GM10266 (cell line): ENCODE results near the gene NEFH.

ENCODE experiments used
- DNase-seq: peaks from one replicate; pipeline ENCODE4 v3.0.0; 2012; ENCODE audit errors: extremely low spot score
- TF ChIP-seq, protein P1 (sequence below): IDR thresholded peaks from 2 replicates; pipeline ENCODE4 v1.5.1; 2012; ENCODE audit warnings: mild to moderate bottlenecking, low read depth; ENCODE audit not compliant: control insufficient read depth, insufficient read depth; ENCODE audit errors: missing control alignments

Gene NEFH

DNA sequence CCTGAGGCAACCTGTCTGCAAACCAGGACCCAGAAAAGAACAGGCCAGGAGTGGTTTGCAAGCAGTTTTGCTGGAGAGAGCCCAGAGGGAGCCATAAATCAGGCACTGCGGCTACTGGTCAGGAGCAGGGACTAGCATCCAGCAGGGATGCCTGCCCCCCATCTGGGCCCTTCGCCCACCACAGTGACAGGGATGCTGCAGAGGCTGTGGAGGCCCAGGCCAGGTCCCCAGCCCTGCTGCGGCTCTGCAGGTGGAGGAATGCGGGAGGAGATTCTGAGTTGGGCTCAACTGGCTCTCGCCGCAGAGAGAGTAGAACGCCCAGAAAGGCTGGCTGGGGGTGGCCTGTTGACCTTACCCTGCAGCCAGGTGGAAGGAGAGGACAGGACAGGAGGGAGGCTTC is 16.4 kb upstream of the NEFH start:
- TF ChIP-seq, protein P1, sequence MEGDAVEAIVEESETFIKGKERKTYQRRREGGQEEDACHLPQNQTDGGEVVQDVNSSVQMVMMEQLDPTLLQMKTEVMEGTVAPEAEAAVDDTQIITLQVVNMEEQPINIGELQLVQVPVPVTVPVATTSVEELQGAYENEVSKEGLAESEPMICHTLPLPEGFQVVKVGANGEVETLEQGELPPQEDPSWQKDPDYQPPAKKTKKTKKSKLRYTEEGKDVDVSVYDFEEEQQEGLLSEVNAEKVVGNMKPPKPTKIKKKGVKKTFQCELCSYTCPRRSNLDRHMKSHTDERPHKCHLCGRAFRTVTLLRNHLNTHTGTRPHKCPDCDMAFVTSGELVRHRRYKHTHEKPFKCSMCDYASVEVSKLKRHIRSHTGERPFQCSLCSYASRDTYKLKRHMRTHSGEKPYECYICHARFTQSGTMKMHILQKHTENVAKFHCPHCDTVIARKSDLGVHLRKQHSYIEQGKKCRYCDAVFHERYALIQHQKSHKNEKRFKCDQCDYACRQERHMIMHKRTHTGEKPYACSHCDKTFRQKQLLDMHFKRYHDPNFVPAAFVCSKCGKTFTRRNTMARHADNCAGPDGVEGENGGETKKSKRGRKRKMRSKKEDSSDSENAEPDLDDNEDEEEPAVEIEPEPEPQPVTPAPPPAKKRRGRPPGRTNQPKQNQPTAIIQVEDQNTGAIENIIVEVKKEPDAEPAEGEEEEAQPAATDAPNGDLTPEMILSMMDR: no peak
- no peak for DNase-seq

DNA sequence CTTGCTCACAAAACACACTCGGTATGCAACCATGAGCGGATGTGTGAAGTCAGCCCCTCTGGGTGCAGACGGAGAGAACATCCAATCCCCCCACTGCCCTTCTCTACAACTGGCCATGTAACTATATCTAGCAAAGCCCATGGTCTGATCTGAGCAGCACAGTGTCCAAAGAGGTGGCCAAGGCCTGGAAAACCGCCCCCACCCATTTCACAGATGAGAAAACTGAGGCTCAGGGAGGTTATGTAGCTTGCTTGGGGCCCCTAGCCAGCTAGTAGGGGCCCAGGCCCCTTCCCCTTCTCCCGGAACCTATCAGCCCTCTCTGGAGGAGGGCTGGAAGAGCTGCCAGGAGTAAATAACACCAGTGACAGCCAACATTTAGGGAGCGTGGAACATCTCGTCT is 15.4 kb upstream of the NEFH start:
- TF ChIP-seq, protein P1: no peak

DNA sequence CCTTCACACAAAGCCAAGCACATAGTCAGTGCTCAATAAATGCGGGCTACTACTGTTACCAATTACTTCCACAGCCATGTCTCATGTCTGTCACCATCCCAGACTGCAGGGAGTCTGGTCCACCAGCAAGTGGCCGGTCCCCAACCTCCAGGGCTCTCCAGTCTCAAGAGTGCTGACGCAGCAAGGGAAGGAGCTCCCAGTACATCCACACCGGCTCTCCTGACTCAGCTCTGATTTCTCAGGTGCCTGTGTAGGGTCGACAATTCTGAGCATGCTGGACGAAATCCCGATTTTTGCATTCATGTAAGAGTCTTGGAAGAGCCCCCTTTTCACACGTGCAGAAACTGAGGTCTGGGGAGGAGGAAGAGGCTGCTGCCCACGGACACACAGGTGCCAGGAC is 10.3 kb upstream of the NEFH start:
- DNase-seq: no peak
- TF ChIP-seq, protein P1: no peak

More for the DNA sequence above, 15.4 kb upstream of the NEFH start:
- DNase-seq: no peak

DNA sequence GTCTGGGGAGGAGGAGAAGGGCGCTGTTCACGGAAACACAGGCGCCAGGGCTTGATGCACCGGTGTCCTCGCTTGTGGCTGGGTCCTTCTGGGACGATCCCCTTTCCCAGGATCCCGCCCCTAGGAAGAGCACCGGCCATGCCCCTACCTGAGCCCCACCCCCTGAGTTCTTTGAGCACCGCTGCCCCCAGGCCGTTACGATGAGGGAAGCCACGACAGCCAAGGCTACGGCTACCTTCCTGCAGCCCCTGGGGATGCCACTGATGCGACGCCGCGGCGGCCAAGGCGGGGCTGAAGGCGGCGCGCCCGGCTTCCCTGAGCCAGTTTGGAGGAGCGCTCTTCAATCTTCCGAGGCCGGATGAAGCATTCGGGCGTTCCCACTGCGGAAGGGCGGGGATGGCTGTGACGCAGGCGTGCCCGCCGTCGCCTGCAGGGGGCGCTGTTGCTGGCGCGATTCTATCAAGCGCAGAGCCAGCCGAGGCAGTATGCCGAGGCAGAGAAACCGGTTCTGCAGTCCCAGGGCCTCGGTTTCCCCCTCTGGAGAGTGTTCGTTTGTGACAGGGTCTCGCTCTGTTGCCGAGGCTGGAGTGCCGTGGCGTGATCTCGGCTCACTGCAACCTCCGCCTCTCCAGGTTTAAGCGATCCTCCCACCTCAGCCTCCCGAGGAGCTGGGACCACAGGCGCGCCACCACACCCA is 9.7 kb upstream of the NEFH start:
- TF ChIP-seq, protein P1: peak; percentile 80
- no peak for DNase-seq

DNA sequence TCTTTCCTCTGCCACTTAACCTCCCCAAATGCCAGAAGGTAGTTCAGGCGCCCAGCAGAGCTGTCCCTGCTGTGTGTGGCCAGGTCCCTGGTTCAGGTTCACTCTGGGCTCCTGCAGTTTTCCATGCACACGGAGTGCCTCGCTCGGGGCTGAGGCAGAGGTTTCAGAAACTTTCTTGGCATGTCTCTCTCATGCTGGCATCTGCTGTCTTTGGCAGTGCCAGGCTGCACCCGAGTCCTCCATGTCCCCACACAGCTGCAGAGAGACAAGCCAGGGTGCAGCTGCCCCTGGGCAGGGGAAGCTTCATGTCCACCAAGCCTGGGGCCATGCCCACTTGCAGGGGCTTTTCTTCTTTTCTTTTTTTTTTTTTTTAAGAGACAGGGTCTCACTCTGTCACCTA is 7.0 kb upstream of the NEFH start:
- DNase-seq: no peak
- TF ChIP-seq, protein P1: no peak

DNA sequence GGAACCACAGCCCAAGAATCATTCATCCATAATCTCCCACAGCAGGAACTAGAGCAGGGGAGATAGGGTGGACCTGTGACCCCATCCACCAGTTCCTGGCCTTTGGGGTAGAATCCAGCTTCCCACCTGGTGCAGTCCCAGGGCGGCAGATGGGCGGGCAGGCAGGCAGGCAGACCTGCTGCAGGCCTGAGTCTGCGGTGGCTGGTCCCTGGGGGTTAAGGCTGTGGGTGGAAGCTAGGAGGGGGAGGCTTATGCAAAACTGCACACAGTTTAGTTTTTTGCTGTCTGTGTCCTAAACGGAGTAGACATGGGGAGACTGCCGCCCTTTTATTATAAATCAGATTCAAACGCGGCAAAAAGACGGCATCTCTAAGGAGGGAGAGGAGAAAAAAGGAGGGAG is 4.5 kb upstream of the NEFH start:
- TF ChIP-seq, protein P1: no peak
- peak; percentile 66 for DNase-seq

DNA sequence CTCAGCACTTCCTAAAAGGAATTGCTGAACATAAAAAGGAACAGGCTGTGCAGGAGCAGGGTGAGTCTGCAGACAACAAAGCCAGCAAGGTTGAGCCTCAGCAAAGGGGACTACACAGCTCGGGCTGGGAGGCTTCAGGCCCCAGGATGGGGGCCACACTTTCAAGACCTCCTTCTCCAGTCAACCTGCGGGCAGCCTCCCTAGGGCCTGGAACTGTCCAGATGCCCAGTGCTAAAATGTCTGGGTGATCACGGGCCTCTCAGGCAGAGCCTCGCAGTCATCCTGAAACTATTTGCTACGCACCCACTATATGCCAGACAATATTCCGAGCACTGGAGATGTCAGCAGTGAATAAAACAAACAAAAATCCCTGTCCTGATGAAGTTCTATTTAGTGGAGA is 3.9 kb upstream of the NEFH start:
- DNase-seq: no peak
- TF ChIP-seq, protein P1: no peak
